GM10847 (cell line): ENCODE results near the gene ST6GALNAC5.

Experiments
- POLR2A ChIP-seq: IDR thresholded peaks from 2 replicates; pipeline ENCODE4 v1.6.1; 2011; ENCODE audit not compliant: insufficient read length; ENCODE audit errors: extremely low read depth

The ST6GALNAC5 gene

GRCh38 chr1:77039739-77040138 is 172.5 kb downstream of the ST6GALNAC5 start:
- no peak for TF ChIP-seq POLR2A

DNA sequence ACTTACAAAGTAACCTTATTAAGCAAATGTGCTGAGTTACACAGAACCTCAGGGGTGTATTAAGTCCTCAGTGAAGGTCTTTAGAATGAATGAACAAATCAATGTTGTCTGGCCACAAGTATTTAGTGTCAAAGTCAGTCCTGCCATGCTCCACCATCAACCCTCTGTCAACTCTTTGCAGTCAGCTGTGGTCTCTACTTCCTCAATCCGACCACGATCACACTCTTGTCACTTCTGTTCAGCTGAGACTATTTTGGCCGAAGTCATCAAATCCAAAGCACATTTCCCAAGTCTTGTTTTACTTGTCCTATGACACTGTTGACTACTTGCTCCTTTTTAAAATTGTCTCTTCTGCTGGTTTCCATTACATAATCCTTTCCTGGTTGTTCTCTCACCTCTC is 173.5 kb downstream of the ST6GALNAC5 start:
- no peak for TF ChIP-seq POLR2A

- no peak for TF ChIP-seq POLR2A
Measured at GRCh38 chr1:77044133-77044849, 177.0 kb downstream of the ST6GALNAC5 start.

GRCh38 chr1:77047575-77047974 is 180.3 kb downstream of the ST6GALNAC5 start:
- TF ChIP-seq POLR2A, result no peak

DNA sequence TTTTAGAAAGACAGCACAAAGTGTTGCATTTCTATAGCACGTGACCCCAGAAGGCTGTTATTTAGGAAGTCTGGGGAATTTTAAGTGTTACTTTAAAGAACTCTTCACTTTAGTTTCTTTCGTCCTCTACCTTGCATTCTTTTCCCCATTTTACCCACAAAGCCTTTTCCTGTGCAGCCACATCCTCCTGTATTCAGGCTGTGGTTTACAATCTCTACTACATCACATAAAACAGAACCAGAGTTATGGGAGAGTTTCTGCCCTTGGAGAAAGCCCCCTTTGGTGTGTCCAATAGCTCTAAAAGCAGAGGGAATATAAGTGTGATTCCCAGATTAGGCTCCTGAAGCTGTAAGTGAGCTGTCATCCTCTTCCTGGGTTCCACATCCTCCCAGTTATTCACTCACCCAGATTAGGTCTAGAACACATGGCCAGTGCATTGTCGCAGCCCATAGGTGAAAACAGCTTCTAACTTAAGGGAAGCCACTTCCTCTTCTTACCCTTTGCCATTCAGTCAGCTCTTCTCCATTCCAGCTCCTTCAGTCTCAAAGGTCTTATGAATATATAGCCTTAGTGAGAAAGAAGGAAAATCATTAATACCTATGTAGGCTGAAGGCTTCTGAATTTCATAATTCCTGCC is 180.8 kb downstream of the ST6GALNAC5 start:
- no peak for TF ChIP-seq POLR2A

GRCh38 chr1:77048615-77049005 is 181.3 kb downstream of the ST6GALNAC5 start:
- TF ChIP-seq POLR2A, result no peak

- TF ChIP-seq POLR2A, result no peak
Measured at GRCh38 chr1:77051425-77051824, 184.1 kb downstream of the ST6GALNAC5 start.

GRCh38 chr1:77056525-77056924 is 189.2 kb downstream of the ST6GALNAC5 start:
- no peak for TF ChIP-seq POLR2A

DNA sequence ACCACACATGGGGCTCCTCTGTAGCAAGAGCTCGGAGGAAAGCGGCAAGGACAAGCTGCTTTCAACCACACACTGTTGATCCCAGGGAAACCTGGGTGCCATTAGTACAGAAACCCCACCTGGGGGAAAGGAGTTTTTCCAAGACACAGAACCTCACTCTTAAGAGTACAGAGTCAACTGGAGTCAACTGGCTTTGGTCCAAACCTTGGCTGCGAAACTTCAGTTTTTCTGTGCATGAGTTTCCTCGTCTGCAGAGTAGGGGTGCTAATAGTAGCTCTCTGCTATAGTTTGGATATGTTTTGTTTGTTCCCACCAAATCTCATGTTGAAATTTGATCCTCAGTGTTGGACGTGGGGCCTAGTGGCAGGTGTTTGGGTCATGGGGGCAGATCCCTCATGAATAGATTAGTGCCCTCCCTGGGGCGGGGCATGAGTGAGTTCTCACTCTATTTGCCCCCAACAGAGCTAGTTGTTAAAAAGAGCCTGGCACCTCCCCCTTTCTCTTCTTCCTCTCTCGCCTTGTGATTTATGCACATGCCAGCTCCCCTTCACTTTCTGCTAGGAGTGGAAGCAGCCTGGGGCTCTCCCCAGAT is 190.8 kb downstream of the ST6GALNAC5 start:
- no peak for TF ChIP-seq POLR2A

DNA sequence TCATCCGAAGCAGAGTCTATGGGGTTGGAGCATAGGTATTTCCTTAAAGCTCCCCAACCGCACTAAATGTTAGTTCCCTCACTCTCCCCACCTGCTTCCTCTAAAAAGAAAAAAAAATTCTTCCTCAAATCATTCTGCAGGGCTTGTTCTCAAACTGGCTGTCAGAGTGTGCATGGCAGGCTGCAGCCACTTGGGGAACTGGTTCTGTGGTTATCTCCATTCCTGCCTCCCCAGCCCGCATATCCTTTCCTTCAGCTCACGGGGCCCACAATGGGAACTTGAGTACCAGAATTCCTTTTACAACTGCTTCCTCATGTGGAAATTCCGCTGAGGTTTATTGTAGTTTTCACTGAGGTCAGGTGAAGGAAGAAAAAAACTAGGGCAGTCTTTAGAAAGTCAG is 192.7 kb downstream of the ST6GALNAC5 start:
- no peak for TF ChIP-seq POLR2A

DNA sequence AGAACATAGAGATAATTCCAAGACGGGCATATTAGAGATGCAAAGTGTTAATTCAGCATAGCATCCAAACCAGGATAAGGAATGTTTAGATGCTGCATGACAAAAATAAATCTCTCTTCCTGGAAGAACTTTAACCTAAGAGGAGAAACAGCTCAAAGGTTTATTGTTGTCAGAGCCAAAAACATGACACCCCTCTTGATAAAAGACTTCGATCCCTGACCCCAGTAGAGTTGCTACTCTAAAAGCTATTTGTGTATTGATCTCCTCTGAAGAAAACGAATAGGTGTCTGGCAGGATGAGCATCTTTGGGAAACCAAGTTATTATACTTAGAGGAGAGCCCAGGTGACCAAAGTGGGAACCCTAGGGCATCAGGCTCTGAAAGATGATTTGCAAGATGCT is 193.9 kb downstream of the ST6GALNAC5 start:
- TF ChIP-seq POLR2A, result no peak

DNA sequence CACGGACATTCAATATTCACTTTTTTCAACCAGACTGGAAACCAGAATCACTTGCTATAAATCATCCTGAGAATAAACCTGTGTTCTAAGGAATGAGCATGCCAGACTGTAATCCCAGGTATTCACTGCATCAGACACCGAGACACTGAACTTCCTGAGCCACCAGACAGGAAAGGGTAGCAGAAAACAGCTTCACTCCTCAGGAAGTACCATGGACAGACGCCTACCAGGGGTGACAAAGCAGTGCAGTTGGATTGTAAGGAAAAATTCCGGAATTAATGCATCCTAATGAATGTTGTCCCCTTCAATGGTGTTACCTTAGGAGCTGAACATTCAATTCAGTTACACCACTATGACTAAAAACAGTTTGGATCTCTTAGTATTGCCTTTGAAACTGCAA is 195.8 kb downstream of the ST6GALNAC5 start:
- no peak for TF ChIP-seq POLR2A

GRCh38 chr1:77064246-77064645 is 197.0 kb downstream of the ST6GALNAC5 start:
- TF ChIP-seq POLR2A, result no peak

GRCh38 chr1:77065693-77066342 is 198.5 kb downstream of the ST6GALNAC5 start:
- no peak for TF ChIP-seq POLR2A

DNA sequence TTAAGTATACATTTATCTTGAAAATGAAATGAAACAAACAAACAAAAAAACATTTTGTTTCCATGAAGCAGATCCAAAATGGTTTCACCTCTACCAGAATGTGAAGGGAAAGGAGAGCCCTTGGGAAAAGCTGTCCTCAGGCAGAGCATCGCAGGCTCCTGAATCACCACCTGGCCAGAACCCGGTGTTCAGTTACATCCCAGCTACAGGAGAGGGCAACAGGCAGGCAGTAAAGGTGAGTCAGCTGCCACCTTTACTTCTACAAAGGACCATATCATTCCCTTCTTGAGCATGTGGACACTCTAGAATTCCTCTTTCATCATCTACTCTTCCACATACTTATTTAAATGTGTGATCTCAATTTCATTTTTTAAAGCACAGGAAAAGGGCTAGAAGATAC is 200.7 kb downstream of the ST6GALNAC5 start:
- no peak for TF ChIP-seq POLR2A

- TF ChIP-seq POLR2A, result no peak
Measured at GRCh38 chr1:77076759-77077158, 209.5 kb downstream of the ST6GALNAC5 start.
